ENCODE results near the gene RNF123. TPM values are rescaled to one million over a fixed set of nuclear protein-coding genes. Genes with fewer than 3 reads are reported as not detected.
"Not testable (repeated sequence)": the region's sequence is repeated elsewhere in the genome, so short reads cannot be mapped to it uniquely, and the experiment has no call there.

Gene RNF123
- total RNA-seq, 1 donor from 2014 or later, result 45.3 TPM

GRCh38 chr3:49725906-49726681 lies 36.7 kb downstream of the RNF123 start:
- intact Hi-C loops (cut with micrococcal nuclease), result no loop called here
- ATAC-seq, result no peak

GRCh38 chr3:49727154-49727923 lies 38.0 kb downstream of the RNF123 start:
- no peak for ATAC-seq
- intact Hi-C loops (cut with micrococcal nuclease), result no loop called here
- DNase-seq, result no peak

More at GRCh38 chr3:49725906-49726681, 36.7 kb downstream of the RNF123 start:
- DNase-seq, result no peak

- intact Hi-C loops (cut with micrococcal nuclease), result no loop called here
- no peak for DNase-seq
- no peak for ATAC-seq
Observed at GRCh38 chr3:49727924-49728361, 38.6 kb downstream of the RNF123 start.

GRCh38 chr3:49729966-49730609 lies 40.7 kb downstream of the RNF123 start:
- DNase-seq, result no peak
- intact Hi-C loops (cut with micrococcal nuclease), result no loop called here
- ATAC-seq, result no peak

- intact Hi-C loops (cut with micrococcal nuclease), result no loop called here
- ATAC-seq (no peak), DNase-seq (no peak)
Observed at GRCh38 chr3:49732597-49732996, 43.2 kb downstream of the RNF123 start.

GRCh38 chr3:49733551-49733950 lies 44.2 kb downstream of the RNF123 start:
- intact Hi-C loops (cut with micrococcal nuclease), result no loop called here
- ATAC-seq (no peak), DNase-seq (no peak)

- DNase-seq (no peak), ATAC-seq (no peak)
- intact Hi-C loops (cut with micrococcal nuclease), result no loop called here
Observed at GRCh38 chr3:49734752-49735151, 45.4 kb downstream of the RNF123 start.

- intact Hi-C loops (cut with micrococcal nuclease), result no loop called here
- no peak for ATAC-seq
- DNase-seq, result no peak
Observed at GRCh38 chr3:49738067-49738713, 48.8 kb downstream of the RNF123 start.

GRCh38 chr3:49740427-49740826 lies 51.1 kb downstream of the RNF123 start:
- DNase-seq (no peak), ATAC-seq (no peak)
- intact Hi-C loops (cut with micrococcal nuclease), result no loop called here

- intact Hi-C loops (cut with micrococcal nuclease), result no loop called here
- ATAC-seq, result no peak
- no peak for DNase-seq
Observed at GRCh38 chr3:49745986-49746385, 56.6 kb downstream of the RNF123 start.

GRCh38 chr3:49747792-49748480 lies 58.6 kb downstream of the RNF123 start:
- intact Hi-C loops (cut with micrococcal nuclease), result no loop called here
- ATAC-seq, result no peak
- DNase-seq, result no peak

- DNase-seq, result not testable (repeated sequence)
Observed at GRCh38 chr3:49748874-49749273, 59.5 kb downstream of the RNF123 start.

GRCh38 chr3:49750056-49750455 lies 60.7 kb downstream of the RNF123 start:
- ATAC-seq (peak; percentile 48), DNase-seq (no peak)
- intact Hi-C loops (cut with micrococcal nuclease), result no loop called here

More at GRCh38 chr3:49748874-49749273, 59.5 kb downstream of the RNF123 start:
- intact Hi-C loops (cut with micrococcal nuclease); ATAC-seq: not testable (repeated sequence)

GRCh38 chr3:49751501-49751900 lies 62.1 kb downstream of the RNF123 start:
- no peak for DNase-seq
- intact Hi-C loops (cut with micrococcal nuclease), result no loop called here
- no peak for ATAC-seq

GRCh38 chr3:49754536-49754935 lies 65.2 kb downstream of the RNF123 start:
- intact Hi-C loops (cut with micrococcal nuclease), result no loop called here
- ATAC-seq (no peak), DNase-seq (no peak)

GRCh38 chr3:49756036-49756435 lies 66.7 kb downstream of the RNF123 start:
- DNase-seq, result no peak
- ATAC-seq, result no peak
- intact Hi-C loops (cut with micrococcal nuclease), result no loop called here

- no peak for ATAC-seq
- no peak for DNase-seq
- intact Hi-C loops (cut with micrococcal nuclease), result no loop called here
Observed at GRCh38 chr3:49757197-49757596, 67.8 kb downstream of the RNF123 start.

GRCh38 chr3:49759226-49759625 lies 69.9 kb downstream of the RNF123 start:
- DNase-seq (no peak), ATAC-seq (no peak)
- intact Hi-C loops (cut with micrococcal nuclease), result no loop called here

GRCh38 chr3:49761661-49762060 lies 72.3 kb downstream of the RNF123 start:
- intact Hi-C loops (cut with micrococcal nuclease), result no loop called here
- ATAC-seq, result no peak

More at GRCh38 chr3:49761661-49762060, 72.3 kb downstream of the RNF123 start:
- DNase-seq, result no peak

All from left ventricle myocardium superior (tissue), 1 donor.